H7 (cell line): ENCODE results near the gene ZCCHC14. TPM values are rescaled to one million over a fixed set of nuclear protein-coding genes. Genes with fewer than 3 reads are reported as not detected.
"Not testable (repeated sequence)": the region's sequence is repeated elsewhere in the genome, so short reads cannot be mapped to it uniquely, and the experiment has no call there.

ENCODE experiments used
- DNase-seq: peaks from one replicate; pipeline ENCODE4 v3.0.0; 2012
- H3K27me3 ChIP-seq: 2 replicates; pipeline ENCODE4 v1.6.0; 2011; ENCODE audit warnings: mild to moderate bottlenecking, low read length; ENCODE audit not compliant: control insufficient read depth, insufficient read depth
- H3K36me3 ChIP-seq: replicated peaks from 2 replicates; pipeline ENCODE4 v1.5.1; 2011; ENCODE audit warnings: low read length; ENCODE audit not compliant: control insufficient read depth, insufficient read depth
- H3K4me3 ChIP-seq: 2 replicates; pipeline ENCODE4 v1.5.1; 2011; ENCODE audit warnings: low read depth, mild to moderate bottlenecking, control low read depth, low read length, moderate library complexity; ENCODE audit not compliant: insufficient read depth
- total RNA-seq: library from RNA; depleted of rRNA; stranded (reverse); fragments of >200 nt; shearing (Covaris generic); gene quantifications from 2 replicates; pipeline ENCODE4 v1.2.3, GENCODE V29; 2014

Gene ZCCHC14
- total RNA-seq, 1 experiment from 2014 or later, result 13.3 TPM

- Histone ChIP-seq H3K36me3 (no peaks in the 10 kb centered on the region), H3K4me3 (no peak overlapping the region), H3K27me3 (no peaks in the 10 kb centered on the region)
- DNase-seq, result no peak
These were observed 40.2 kb upstream of the ZCCHC14 start for GRCh38 chr16:87533061-87533460.

GRCh38 chr16:87531418-87531817, 38.6 kb upstream of the ZCCHC14 start:
- H3K27me3 ChIP-seq, result no peaks in the 10 kb centered on the region
- H3K4me3 ChIP-seq, result no peak overlapping the region
- DNase-seq, result no peak
- no peaks in the 10 kb centered on the region for H3K36me3 ChIP-seq

- H3K27me3 ChIP-seq, result no peaks in the 10 kb centered on the region
These were observed 36.1 kb upstream of the ZCCHC14 start for GRCh38 chr16:87528690-87529579.

GRCh38 chr16:87527055-87527724, 34.4 kb upstream of the ZCCHC14 start:
- Histone ChIP-seq H3K27me3 (no peaks in the 10 kb centered on the region), H3K36me3 (no peaks in the 10 kb centered on the region), H3K4me3 (no peak overlapping the region)
- DNase-seq, result no peak

More at GRCh38 chr16:87528690-87529579, 36.1 kb upstream of the ZCCHC14 start:
- DNase-seq, result no peak
- Histone ChIP-seq H3K4me3 (no peak overlapping the region), H3K36me3 (no peaks in the 10 kb centered on the region)

GRCh38 chr16:87526238-87526947, 33.6 kb upstream of the ZCCHC14 start:
- H3K4me3 ChIP-seq, result no peak overlapping the region
- no peaks in the 10 kb centered on the region for H3K27me3 ChIP-seq
- no peaks in the 10 kb centered on the region for H3K36me3 ChIP-seq
- DNase-seq, result no peak

GRCh38 chr16:87525352-87525751, 32.5 kb upstream of the ZCCHC14 start:
- no peak for DNase-seq
- no peak overlapping the region for H3K4me3 ChIP-seq
- H3K36me3 ChIP-seq, result no peaks in the 10 kb centered on the region
- no peaks in the 10 kb centered on the region for H3K27me3 ChIP-seq

GRCh38 chr16:87524407-87524806, 31.6 kb upstream of the ZCCHC14 start:
- DNase-seq, result no peak
- no peak overlapping the region for H3K4me3 ChIP-seq
- no peaks in the 10 kb centered on the region for H3K36me3 ChIP-seq
- H3K27me3 ChIP-seq, result no peaks in the 10 kb centered on the region

GRCh38 chr16:87523605-87524004, 30.8 kb upstream of the ZCCHC14 start:
- H3K27me3 ChIP-seq, DNase-seq, H3K36me3 ChIP-seq, H3K4me3 ChIP-seq: not testable (repeated sequence)

GRCh38 chr16:87521764-87522163, 28.9 kb upstream of the ZCCHC14 start:
- not testable (repeated sequence) for H3K27me3 ChIP-seq, H3K36me3 ChIP-seq, DNase-seq, H3K4me3 ChIP-seq

- H3K27me3 ChIP-seq, DNase-seq, H3K36me3 ChIP-seq, H3K4me3 ChIP-seq: not testable (repeated sequence)
These were observed 26.3 kb upstream of the ZCCHC14 start for GRCh38 chr16:87519170-87519569.

GRCh38 chr16:87518430-87519051, 25.7 kb upstream of the ZCCHC14 start:
- not testable (repeated sequence) for DNase-seq

GRCh38 chr16:87517610-87518429, 25.0 kb upstream of the ZCCHC14 start:
- H3K27me3 ChIP-seq, H3K4me3 ChIP-seq, H3K36me3 ChIP-seq, DNase-seq: not testable (repeated sequence)

More at GRCh38 chr16:87518430-87519051, 25.7 kb upstream of the ZCCHC14 start:
- H3K27me3 ChIP-seq, H3K36me3 ChIP-seq, H3K4me3 ChIP-seq: not testable (repeated sequence)

GRCh38 chr16:87516361-87516760, 23.5 kb upstream of the ZCCHC14 start:
- Histone ChIP-seq H3K4me3 (no peak overlapping the region), H3K36me3 (no peaks in the 10 kb centered on the region), H3K27me3 (no peaks in the 10 kb centered on the region)
- no peak for DNase-seq
